HG03442 (cell line): ENCODE results near the gene WNT7B.

Source experiments
- ATAC-seq: cut with Tn5 transposase; IDR thresholded peaks from one replicate; pipeline ENCODE4 v1.9.1; 2021; ENCODE audit warnings: mild to moderate bottlenecking, moderate library complexity; ENCODE audit not compliant: unreplicated experiment

The WNT7B gene

GRCh38 chr22:45977003-45977411 lies at the start of gene WNT7B:
WNT7B (minus strand) TSS chr22:45977162; CDS start chr22:45976754, 408 bp downstream.
- no peak for ATAC-seq

DNA sequence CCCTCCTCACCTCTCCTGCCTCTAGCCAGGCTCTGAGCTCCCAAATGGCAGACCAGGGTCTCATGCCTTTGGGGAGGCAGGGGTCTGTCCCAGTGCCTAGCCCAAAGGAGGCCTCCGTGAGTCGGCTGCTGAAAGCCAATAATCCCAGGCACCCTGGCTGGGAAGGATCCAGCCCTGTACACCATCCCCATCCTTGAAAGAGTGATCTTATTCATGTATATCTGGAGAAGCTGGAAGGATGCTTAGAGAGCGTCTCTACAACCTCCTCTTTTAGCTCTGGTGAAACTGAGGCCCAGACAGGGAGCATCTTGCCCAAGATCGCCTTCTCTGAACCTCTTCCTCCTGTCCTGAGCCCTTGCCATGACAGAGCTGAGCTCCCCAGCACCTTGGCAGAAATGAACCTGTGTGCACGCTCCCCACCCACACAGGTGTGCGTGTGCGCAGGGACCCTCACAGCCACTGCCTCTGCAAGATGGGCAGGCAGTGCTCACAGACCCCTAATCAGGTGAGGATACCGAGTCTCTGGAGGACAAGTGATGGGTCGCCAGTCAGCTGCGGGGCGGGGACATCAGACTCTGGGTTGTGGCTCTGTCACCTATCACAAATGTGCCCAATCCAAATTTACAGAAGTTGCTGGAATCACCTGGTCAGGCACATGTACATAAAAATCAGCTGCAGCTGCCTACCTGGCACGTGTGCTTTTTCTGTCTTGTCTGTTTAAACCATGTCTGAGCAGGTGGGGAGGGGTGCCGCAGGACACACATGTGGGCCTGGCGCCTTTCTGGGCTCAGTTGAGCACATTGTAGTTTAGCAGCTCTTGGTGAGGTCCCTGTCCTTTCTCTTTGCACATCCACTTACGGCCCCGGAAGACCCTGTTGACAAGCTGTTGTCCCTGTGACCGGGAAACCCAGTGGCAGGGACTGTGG lies 49.3 kb upstream of the WNT7B start:
- no peak for ATAC-seq

GRCh38 chr22:46025225-46025972 lies 48.4 kb upstream of the WNT7B start:
- no peak for ATAC-seq

GRCh38 chr22:46024136-46024840 lies 47.3 kb upstream of the WNT7B start:
- ATAC-seq = no peak

DNA sequence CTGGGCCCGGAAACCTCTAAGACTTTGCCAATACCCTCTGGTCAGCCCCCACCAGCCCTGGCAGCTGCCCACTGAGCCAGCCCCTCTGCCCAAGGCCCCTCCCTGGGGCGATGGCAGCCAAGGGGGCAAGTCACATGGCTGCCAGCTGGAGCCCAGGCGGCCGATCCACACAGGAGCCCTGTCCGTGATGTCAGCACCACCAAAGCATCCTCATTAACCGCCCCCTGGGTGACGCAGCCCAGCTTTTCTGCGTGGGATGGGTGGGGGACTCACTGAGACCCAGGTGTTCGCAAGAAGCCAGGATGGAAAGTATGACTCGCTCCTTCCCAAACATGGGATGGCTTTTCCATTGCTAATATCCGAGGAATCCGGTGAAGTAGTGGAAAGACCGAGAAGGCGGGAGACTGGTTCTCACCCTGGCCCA lies 46.6 kb upstream of the WNT7B start:
- ATAC-seq = no peak

DNA sequence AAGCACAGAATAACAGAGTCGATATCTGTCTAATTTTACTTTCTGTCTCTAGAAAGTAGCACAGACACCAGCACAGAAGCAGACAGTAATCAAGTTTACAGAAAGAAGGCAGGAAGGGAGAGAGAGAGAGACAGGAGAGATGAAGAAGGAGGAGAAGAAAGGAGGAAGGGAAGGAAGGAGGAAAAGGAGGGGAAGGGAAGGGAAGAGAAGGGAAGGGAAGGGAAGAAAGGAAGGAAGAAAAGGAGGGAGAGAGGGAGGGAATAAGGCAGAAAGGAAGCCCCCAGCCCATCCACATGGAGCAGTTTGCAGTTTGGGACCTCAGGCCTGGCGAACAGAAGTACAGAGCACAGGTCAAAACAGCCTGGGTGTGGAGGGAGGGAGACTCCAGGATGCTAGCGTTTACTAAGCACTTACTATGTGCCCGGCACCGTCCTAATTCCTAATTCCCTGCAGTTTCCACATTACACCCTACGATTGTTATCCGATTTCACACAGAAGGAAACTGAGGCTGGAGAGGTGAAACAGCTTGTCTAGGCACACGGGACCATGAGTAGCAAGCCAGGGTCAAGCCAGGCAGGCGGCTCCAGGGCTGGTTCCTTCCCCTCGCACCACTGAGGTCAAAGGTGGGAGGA lies 46.0 kb upstream of the WNT7B start:
- no peak for ATAC-seq

- no peak for ATAC-seq
Observed at GRCh38 chr22:46021577-46021976, 44.6 kb upstream of the WNT7B start.

GRCh38 chr22:46019351-46019750 lies 42.4 kb upstream of the WNT7B start:
- no peak for ATAC-seq

GRCh38 chr22:46018859-46019258 lies 41.9 kb upstream of the WNT7B start:
- ATAC-seq = no peak

- no peak for ATAC-seq
Observed at GRCh38 chr22:46017166-46017565, 40.2 kb upstream of the WNT7B start.

DNA sequence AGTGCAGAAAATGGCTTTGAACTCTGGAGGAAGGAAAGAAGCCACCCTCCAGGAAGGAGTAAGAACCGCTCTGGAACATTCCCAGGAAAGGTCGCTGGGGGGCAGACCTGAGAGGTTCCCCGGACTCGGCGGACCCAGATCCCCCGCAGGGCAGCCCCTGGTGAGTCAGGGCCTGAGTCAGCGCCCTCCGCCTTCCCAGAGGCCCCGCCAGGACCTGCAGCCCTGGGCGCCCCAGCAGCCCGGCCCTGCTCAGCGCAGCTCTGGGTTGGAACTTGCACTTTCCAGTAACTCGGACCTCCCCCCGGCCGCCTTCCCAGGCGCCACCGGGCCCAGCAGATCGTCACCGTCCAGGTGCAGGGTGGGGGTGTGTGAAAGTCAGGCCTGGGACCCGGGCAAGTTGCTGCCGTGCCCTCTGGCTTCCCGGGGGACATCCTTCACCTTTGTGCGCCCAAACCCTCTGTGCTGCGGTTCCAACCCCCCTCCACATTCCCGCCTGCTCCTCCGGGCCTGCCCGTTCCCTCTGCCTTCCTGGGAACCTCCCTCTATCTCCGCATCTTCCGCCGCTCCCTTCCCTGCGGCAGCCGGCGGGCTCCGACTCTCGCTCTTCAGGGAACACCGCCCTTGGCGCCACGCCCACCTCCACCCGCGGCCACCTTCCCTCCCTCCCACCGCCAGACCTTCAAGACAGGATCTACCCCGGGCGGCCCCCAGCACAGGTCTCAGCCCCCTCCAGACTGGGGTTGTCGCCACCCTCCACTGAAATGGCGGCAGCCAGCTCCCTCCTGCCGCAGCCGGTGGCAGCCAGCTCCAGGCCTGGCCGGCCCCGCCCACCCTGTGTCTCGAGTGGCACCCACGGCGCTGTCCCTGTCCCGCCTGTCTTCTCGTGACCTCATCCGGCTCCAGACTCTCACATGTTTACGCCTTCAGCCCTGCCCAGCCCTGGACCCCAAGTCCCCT lies 36.8 kb upstream of the WNT7B start:
- peak; percentile 84 for ATAC-seq

DNA sequence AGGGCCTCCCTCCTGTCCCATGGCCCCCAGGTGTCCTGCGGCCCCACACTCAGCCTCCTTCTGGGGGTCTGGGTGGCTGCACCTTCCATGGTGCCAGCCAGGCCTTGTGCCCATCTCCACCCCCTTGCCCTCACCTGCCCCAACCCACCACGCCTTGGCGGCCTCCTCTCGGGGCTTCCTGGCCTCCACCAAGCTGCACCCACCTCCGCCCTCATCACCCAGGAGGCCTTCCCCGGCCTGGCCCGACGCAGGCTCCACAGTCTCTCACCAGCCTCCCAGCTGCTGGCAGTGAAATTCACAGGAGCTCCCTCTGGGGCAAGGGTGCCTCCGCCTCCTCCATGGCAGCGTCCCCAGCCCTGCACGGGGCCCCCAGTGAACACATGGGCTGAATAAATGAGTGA lies 35.9 kb upstream of the WNT7B start:
- ATAC-seq = no peak

DNA sequence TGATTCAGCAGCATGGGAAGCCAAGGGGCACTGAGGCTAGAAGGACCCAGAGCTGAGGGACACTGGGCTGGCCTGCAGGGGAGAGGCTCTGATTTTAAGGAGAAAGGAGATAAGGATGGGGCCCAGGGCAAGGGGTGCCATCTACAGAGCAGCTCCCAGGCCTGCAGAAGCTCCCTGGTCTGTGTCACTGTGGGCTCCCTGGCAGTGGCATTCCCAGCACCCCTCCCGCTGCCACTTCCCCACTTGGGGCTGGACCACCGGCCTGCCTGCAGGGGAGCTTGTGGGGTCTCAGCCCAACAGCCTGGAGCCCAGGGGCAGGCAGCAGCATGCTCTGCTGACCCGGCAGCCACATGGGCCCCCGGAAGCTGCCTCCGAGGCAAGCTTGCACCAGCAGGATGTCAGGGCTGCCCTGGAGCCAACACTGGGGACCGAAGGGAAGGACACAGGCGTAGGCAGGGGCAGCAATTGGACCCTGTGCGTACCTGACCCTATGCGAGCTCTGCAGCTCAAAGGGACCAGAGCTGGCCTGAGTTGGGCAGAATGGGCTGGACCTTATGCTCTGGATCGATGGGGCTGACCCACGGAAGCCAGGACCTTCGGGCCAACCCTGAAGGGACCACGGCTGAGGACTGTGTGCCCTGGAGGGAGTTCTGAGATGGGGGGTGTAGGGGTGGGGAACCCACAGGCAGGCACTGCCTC lies 35.4 kb upstream of the WNT7B start:
- no peak for ATAC-seq

DNA sequence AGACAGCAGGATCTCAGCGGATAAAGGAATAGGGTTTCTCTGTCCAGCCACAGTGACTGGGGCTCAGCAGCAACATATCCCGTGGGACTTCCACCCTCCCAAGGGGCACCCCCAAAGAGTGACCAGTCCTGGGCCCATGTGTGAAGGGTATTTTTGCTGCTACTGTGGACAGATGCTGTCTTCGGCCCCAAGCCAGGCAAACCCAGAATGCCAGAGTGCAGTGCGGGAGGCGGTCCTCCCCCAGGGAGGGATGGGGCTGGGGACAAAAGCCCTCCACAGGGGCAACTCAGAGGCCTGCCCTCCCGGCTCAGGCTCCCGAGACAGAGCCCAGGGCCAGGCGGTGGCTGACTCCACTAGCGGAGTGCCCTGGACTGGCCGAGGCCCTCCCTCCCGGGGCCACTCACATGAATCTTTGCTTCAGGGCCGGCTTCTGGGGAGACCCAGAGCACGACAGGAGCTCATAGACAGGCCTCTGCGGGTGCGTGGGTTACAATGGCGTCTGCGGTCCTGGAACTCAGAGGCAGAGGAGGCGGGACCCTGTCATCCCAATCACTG lies 34.7 kb upstream of the WNT7B start:
- no peak for ATAC-seq

- ATAC-seq = no peak
Observed at GRCh38 chr22:46010951-46011626, 34.1 kb upstream of the WNT7B start.

- ATAC-seq = no peak
Observed at GRCh38 chr22:46010207-46010867, 33.4 kb upstream of the WNT7B start.

GRCh38 chr22:46009730-46010129 lies 32.8 kb upstream of the WNT7B start:
- ATAC-seq = no peak
